OCI-LY3 (cell line): Measurements from ENCODE around the gene GNAO1.

Experiments
- CTCF ChIP-seq: fragments of 200-600, 300-600 bp; sonication (generic); IDR thresholded peaks from 2 replicates; pipeline ENCODE4 v1.5.1; 2014; ENCODE audit warnings: antibody characterized with exemption, low read length, low read depth
- EZH2phosphoT487 ChIP-seq: fragments of 200-600 bp; shearing (Covaris generic); IDR thresholded peaks from 2 replicates; pipeline ENCODE4 v1.6.1; 2018; ENCODE audit warnings: antibody characterized with exemption, mixed run types, low read depth

- no peak for TF ChIP-seq EZH2phosphoT487
- no peak for TF ChIP-seq CTCF
Observed at GRCh38 chr16:56255904-56256303, 64.6 kb downstream of the GNAO1 start.
